ENCODE data around the gene STK26.

- TF ChIP-seq CTCF (IDR thresholded peaks at IDR 0.05) (no peak), POLR2AphosphoS5 (IDR thresholded peaks at IDR 0.05) (no peak), EP300 (IDR thresholded peaks at IDR 0.05) (no peak), POLR2A (IDR thresholded peaks at IDR 0.05) (no peak)
These were observed 17.0 kb downstream of the STK26 start for GRCh38 chrX:132040066-132040465.
